H1 (cell line): ENCODE measurements around the gene MYBPC1. TPM values are rescaled to one million over a fixed set of nuclear protein-coding genes. Genes with fewer than 3 reads are reported as not detected.
"Not testable (repeated sequence)": the region's sequence is repeated elsewhere in the genome, so short reads cannot be mapped to it uniquely, and the experiment has no call there.

Source experiments
- CTCF ChIA-PET: fragments of 300-600 bp; sonication (Branson Sonifier 250); formaldehyde crosslinking; loops from one replicate; lab custom pipeline; 2021; ENCODE audit not compliant: partially characterized antibody; lab: Charles Lee
- POLR2A ChIA-PET: fragments of 300-600 bp; sonication (Branson Sonifier 250); formaldehyde crosslinking; loops from one replicate; lab custom pipeline; 2021; ENCODE audit warnings: inconsistent platforms; ENCODE audit not compliant: partially characterized antibody; lab: Charles Lee
- DNase-seq, 2 experiments: peaks; one replicate each; pipeline versions ENCODE4 v3.0.0 to v3.0.0-alpha.2; 2010 to 2022; ENCODE audit warnings: low spot score in 2 of 2, low read depth in 1 of 2, mixed read lengths in 1 of 2
- FAIRE-seq: peaks from 2 replicates; lab custom pipeline; 2011; peaks lifted over from hg19 to GRCh38; lab: Jason Lieb, UNC
- H2AFZ ChIP-seq: 2 replicates; pipeline ENCODE4 v1.8.1; 2012; ENCODE audit warnings: low read length, inconsistent platforms
- H2AK5ac ChIP-seq: 2 replicates; pipeline ENCODE4 v1.6.1; 2013; ENCODE audit warnings: low read depth, low read length
- H2BK120ac ChIP-seq: replicated peaks from 2 replicates; pipeline ENCODE3; 2013; ENCODE audit warnings: low read depth, low read length, inconsistent platforms
- H2BK12ac ChIP-seq: 2 replicates; pipeline ENCODE4 v1.6.1; 2013; ENCODE audit warnings: low read depth, low read length
- H2BK15ac ChIP-seq: 2 replicates; pipeline ENCODE4 v1.6.1; 2013; ENCODE audit warnings: low read length
- H2BK20ac ChIP-seq: 2 replicates; pipeline ENCODE4 v1.6.1; 2013; ENCODE audit warnings: low read length
- H2BK5ac ChIP-seq: 2 replicates; pipeline ENCODE4 v1.6.1; 2013; ENCODE audit warnings: low read depth, low read length
- H3K14ac ChIP-seq: 2 replicates; pipeline ENCODE4 v1.6.1; 2013; ENCODE audit warnings: inconsistent platforms; ENCODE audit not compliant: insufficient read length
- H3K18ac ChIP-seq: 2 replicates; pipeline ENCODE4 v1.6.1; 2013; ENCODE audit warnings: low read length; ENCODE audit errors: extremely low read depth
- H3K23ac ChIP-seq: 2 replicates; pipeline ENCODE4 v1.6.1; 2013; ENCODE audit warnings: inconsistent platforms; ENCODE audit not compliant: insufficient read length
- H3K23me2 ChIP-seq: 2 replicates; pipeline ENCODE4 v1.6.1; 2013; ENCODE audit warnings: low read depth, low read length
- H3K27ac ChIP-seq: 2 replicates; pipeline ENCODE4 v1.6.1; 2011; ENCODE audit warnings: low read depth, low read length, inconsistent platforms
- H3K27me3 ChIP-seq, 4 experiments: replicated peaks in 1 of 4; 1 replicate in 1 of 4; 2 replicates in 3 of 4; pipeline versions ENCODE4 v1.6.1 to v1.8.1; 2011 to 2013; ENCODE audit warnings: low read length in 3 of 4, mild to moderate bottlenecking in 3 of 4, inconsistent platforms in 2 of 4, mixed read lengths in 2 of 4, moderate library complexity in 1 of 4; ENCODE audit not compliant: control insufficient read depth in 3 of 4, insufficient read depth in 3 of 4; ENCODE audit errors: extremely low read depth in 1 of 4
- H3K36me3 ChIP-seq, 4 experiments: 2 replicates each; pipeline versions ENCODE4 v1.6.1 to v1.8.1; 2011 to 2013; ENCODE audit warnings: mild to moderate bottlenecking in 4 of 4, low read length in 3 of 4, moderate library complexity in 2 of 4, control low read depth in 1 of 4, inconsistent platforms in 1 of 4; ENCODE audit not compliant: insufficient read depth in 4 of 4, control insufficient read depth in 2 of 4
- H3K4ac ChIP-seq: replicated peaks from 2 replicates; pipeline ENCODE3; 2013; ENCODE audit warnings: low read length, low read depth, mixed read lengths, inconsistent platforms; ENCODE audit not compliant: insufficient read length
- H3K4me1 ChIP-seq, 4 experiments: replicated peaks in 1 of 4; 1 replicate in 1 of 4; 2 replicates in 3 of 4; pipeline versions ENCODE4 v1.6.1 to v1.8.1; 2011 to 2013; ENCODE audit warnings: low read length in 3 of 4, inconsistent platforms in 2 of 4, mixed read lengths in 1 of 4; ENCODE audit not compliant: insufficient read depth in 4 of 4, control insufficient read depth in 3 of 4
- H3K4me2 ChIP-seq, 2 experiments: 2 replicates each; pipeline versions ENCODE4 v1.6.1 to v1.8.1; 2011 to 2013; ENCODE audit warnings: low read depth in 2 of 2, low read length in 2 of 2, control low read depth in 1 of 2, inconsistent platforms in 1 of 2, mild to moderate bottlenecking in 1 of 2; ENCODE audit not compliant: insufficient read depth in 1 of 2
- H3K4me3 ChIP-seq, 4 experiments: fragments of 200-600, 300-600 bp in 1 of 4; sonication (generic), shearing (Covaris generic), sonication (Bioruptor Twin) in 1 of 4; 2 replicates each; pipeline versions ENCODE4 v1.5.1 to v1.8.1; 2011 to 2016; ENCODE audit warnings: low read length in 4 of 4, low read depth in 3 of 4, control low read depth in 2 of 4, inconsistent platforms in 2 of 4, mild to moderate bottlenecking in 2 of 4, mixed read lengths in 1 of 4, moderate library complexity in 1 of 4; ENCODE audit not compliant: insufficient read depth in 2 of 4; ENCODE audit errors: extremely low read depth in 1 of 4
- H3K56ac ChIP-seq: replicated peaks from 2 replicates; pipeline ENCODE3; 2013; ENCODE audit warnings: low read depth, mild to moderate bottlenecking, mixed read lengths, low read length, inconsistent platforms; ENCODE audit not compliant: insufficient read length
- H3K79me1 ChIP-seq: 2 replicates; pipeline ENCODE4 v1.6.1; 2013; ENCODE audit warnings: low read depth, low read length, control low read depth
- H3K79me2 ChIP-seq, 2 experiments: 2 replicates each; pipeline versions ENCODE4 v1.6.1 to v1.8.1; 2012 to 2013; ENCODE audit warnings: low read length in 2 of 2, mild to moderate bottlenecking in 2 of 2, inconsistent platforms in 1 of 2; ENCODE audit not compliant: insufficient read depth in 2 of 2, control insufficient read depth in 1 of 2
- H3K9ac ChIP-seq, 4 experiments: replicated peaks in 1 of 4; 1 replicate in 1 of 4; 2 replicates in 3 of 4; pipeline versions ENCODE4 v1.6.1 to v1.8.1; 2011 to 2013; ENCODE audit warnings: low read depth in 3 of 4, low read length in 3 of 4, control low read depth in 2 of 4, mild to moderate bottlenecking in 2 of 4, moderate library complexity in 2 of 4, inconsistent platforms in 1 of 4; ENCODE audit errors: extremely low read depth in 1 of 4
- H3K9me3 ChIP-seq, 2 experiments: 2 replicates each; pipeline versions ENCODE4 v1.6.1 to v1.8.1; 2012 to 2013; ENCODE audit warnings: mild to moderate bottlenecking in 2 of 2, moderate library complexity in 2 of 2, control low read depth in 1 of 2, inconsistent platforms in 1 of 2, low read depth in 1 of 2, low read length in 1 of 2, mixed read lengths in 1 of 2; ENCODE audit not compliant: insufficient read depth in 2 of 2
- H4K20me1 ChIP-seq, 2 experiments: replicated peaks in 1 of 2; 2 replicates each; pipeline versions ENCODE3 to v1.8.1; 2011 to 2013; ENCODE audit warnings: inconsistent platforms in 2 of 2, low read length in 2 of 2, mild to moderate bottlenecking in 1 of 2; ENCODE audit not compliant: insufficient read depth in 2 of 2, control insufficient read depth in 1 of 2
- H4K5ac ChIP-seq: 2 replicates; pipeline ENCODE4 v1.6.1; 2013; ENCODE audit warnings: low read length, low read depth, mixed read lengths, inconsistent platforms; ENCODE audit not compliant: insufficient read length
- H4K8ac ChIP-seq: 2 replicates; pipeline ENCODE4 v1.8.0; 2013; ENCODE audit warnings: mild to moderate bottlenecking, moderate library complexity, low read length, inconsistent platforms; ENCODE audit not compliant: insufficient read depth; ENCODE audit errors: extremely low read depth
- H4K91ac ChIP-seq: replicated peaks from 2 replicates; pipeline ENCODE3; 2013; ENCODE audit warnings: low read length, mixed read lengths, inconsistent platforms; ENCODE audit not compliant: insufficient read length
- WGBS, 2 experiments: shearing (Covaris generic) in 1 of 2; methylation state at CpG; one replicate each; pipeline versions ENCODE4 v1.1.6 to v1.1.7; 2013 to 2015; ENCODE audit warnings: low lambda C conversion rate in 2 of 2, mixed read lengths in 2 of 2, inconsistent platforms in 1 of 2, low coverage in 1 of 2, missing lambda C conversion rate in 1 of 2; ENCODE audit not compliant: insufficient replicate concordance in 2 of 2, insufficient coverage in 1 of 2, insufficient read length in 1 of 2; ENCODE audit errors: extremely low coverage in 1 of 2, missing lambda C conversion rate in 1 of 2; 5-methylcytosine and 5-hydroxymethylcytosine counted together
- polyA plus RNA-seq, 7 experiments: library from polyadenylated mRNA; depleted of rRNA in 3 of 7; stranded (reverse) in 5 of 7; unstranded in 2 of 7; fragments of >200 nt in 5 of 7; fragments of 200-250 nt in 2 of 7; gene quantifications; 1 replicate in 5 of 7; 2 replicates in 1 of 7; 4 replicates in 1 of 7; pipeline versions ENCODE4 v1.2.1 to v1.2.3, GENCODE V29; 2011 to 2013; ENCODE audit warnings: missing spikeins in 2 of 7, mixed read lengths in 2 of 7
- total RNA-seq: library from RNA; stranded (reverse); fragmentation: NEBNext Ultra II Directional; extraction: Animal tissue kit (Norgen Biotek cat#: 25700); gene quantifications from 2 replicates; pipeline ENCODE4 v1.2.1, GENCODE V29; 2021

Gene MYBPC1
- total and polyA plus RNA-seq, 2 of the 8 experiments (the other 6 are each of a cell fraction or from before 2014, with no cell fraction given): not detected

DNA sequence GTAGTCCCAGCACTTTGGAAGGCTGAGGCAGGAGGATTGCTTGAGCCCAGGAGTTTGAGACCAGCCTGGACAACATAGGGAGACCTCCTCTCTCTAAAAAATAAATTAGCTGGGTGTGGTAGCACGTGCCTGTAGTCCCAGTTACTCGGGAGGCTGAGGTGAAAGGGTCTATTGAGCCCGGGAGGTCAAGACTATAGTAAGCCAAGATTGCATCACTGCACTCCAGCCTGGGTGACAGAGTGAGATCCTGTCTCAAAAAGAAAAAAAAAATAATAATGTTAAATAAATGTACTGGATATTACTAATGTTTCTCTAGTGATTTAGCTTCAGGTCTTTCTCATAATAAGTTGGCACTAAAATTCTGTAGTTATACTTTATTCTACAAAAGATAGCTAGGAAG lies 81.7 kb downstream of the MYBPC1 start:
- H3K9ac ChIP-seq, H3K4ac ChIP-seq, H4K8ac ChIP-seq, H2BK12ac ChIP-seq, H2BK15ac ChIP-seq, H3K27me3 ChIP-seq, H4K5ac ChIP-seq, H2BK20ac ChIP-seq, H3K23me2 ChIP-seq, H3K4me2 ChIP-seq, H3K9me3 ChIP-seq, H3K56ac ChIP-seq, H3K4me1 ChIP-seq, H3K27ac ChIP-seq, H2BK5ac ChIP-seq, H3K36me3 ChIP-seq, H3K79me1 ChIP-seq, H2AFZ ChIP-seq, POLR2A ChIA-PET, H3K79me2 ChIP-seq, H3K14ac ChIP-seq, H3K4me3 ChIP-seq, H4K20me1 ChIP-seq, H3K18ac ChIP-seq, H2AK5ac ChIP-seq, DNase-seq, H2BK120ac ChIP-seq, H4K91ac ChIP-seq, H3K23ac ChIP-seq, FAIRE-seq: not testable (repeated sequence)
- CTCF ChIA-PET: interaction anchor here (0.5 to 1.1 kb wide), 4 partner anchors 10 to 125 kb away, joined by 3 to 5 read pairs (median 4); no protein-coding TSS in a partner anchor
- WGBS, 2 experiments: 68% methylated on average over 3 of the region's 3 CpGs; no CpG with 5 or more reads in 1 of the 2 experiments
